ENCODE measurements around the gene MEF2A.
A peak's percentile ranks its signal among the peaks of the same experiment; 100 is the strongest.

Gene MEF2A

DNA sequence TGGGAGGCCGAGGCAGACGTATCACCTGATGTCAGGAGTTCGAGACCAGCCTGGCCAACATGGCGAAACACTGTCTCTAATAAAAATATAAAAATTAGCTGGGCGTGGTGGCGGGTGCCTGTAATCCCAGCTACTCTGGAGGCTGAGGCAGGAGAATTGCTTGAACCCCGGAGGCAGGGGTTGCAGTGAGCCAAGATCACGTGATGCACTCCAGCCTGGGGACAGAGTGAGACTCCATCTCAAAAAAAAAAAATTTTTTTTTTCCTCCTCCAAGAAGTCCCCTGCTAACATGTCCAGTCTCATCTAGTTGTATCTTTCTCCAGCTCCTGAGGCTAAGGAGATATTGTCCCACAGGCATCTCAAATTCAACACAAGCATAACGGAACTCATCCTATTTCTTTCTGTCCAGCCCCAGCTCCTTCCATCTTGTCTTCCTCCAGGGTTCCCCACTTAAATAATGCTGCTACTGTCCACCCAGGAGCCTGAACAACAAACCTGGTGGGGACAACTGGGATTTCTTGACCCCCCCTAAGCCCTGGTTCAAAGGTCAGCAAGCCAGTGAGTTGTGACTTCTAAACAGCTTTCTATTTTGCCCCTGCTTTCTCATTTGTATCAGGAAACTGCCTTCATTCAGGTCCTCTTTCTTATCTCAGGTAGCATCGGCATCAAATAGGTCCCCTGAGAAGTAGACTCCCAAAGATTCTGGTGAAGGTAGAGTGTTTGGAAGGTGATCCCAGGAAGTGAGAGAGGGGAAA is 4.1 kb upstream of the MEF2A start:
- intact Hi-C loops (cut with DNase I): loop anchor here (5.0 to 10.0 kb wide), 3 partner anchors 84 to 783 kb away; partner anchors contain the start of genes ADAMTS17 and LYSMD4
- DNase-seq: no peak

DNA sequence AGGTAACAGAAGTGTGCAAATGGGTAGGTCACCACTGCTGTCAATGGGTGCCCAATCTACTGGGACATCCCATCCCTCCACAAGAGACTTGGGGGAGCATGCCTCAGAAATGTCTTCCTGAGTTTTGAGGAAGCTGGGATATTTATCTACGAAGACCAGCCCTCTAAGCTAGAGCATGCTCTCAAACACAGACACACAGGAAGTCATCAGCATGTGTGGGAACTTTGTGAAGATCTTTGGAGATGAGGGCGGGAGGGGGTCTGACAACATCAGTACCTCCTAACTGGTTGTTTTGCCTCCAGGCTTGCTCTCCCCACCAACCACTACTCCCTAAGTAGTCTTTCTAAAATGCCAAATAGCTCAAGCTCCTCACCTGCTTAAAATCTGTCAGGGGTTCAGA is 3.5 kb upstream of the MEF2A start:
- intact Hi-C loops (cut with DNase I): loop anchor here (5.0 to 10.0 kb wide), 3 partner anchors 85 to 783 kb away; partner anchors contain the start of genes ADAMTS17 and LYSMD4
- DNase-seq: no peak

DNA sequence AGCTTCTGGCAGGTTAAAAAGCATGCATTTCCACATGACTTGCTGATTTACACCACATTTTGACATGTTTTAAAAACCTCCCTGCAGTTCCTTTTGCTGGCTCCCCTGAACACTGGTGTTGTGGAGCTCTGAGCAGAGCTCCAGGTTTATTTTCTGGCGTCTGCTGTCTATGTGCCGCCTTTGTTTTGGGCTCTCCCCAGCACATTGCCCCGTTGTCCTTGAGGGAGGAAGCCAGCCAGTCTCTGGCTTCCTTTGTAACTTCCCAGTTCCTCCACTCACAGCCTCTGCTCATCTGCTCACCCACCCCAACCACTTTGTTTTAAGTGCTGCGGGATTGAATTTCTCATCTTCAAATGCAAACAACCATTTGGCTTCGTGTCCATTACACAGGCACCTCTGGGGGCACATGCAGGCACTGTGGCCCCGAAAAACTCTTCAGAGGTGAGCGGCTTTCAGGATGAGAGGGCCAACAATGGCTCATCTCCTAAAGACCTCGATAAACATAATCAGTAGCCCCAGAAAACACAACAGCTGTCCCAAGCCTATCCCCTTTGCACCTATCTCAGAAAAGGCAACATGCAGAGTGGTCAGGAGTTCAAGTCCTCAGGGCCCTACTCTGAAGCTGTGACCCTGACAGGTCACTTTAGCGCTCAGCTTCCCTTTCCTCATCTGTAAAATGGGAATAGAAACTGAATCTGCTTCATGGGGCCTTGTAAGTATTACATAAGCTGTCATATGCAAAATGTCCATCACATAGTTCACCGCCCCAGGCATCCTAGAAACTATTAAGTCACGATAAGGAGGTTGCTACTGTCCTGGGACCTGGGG is 1.3 kb upstream of the MEF2A start:
- intact Hi-C loops (cut with DNase I): loop anchor here (5.0 to 10.0 kb wide), 3 partner anchors 87 to 780 kb away; partner anchors contain the start of genes ADAMTS17 and LYSMD4
- DNase-seq: peak in 32 of 42 donors; percentile 15 to 65 (median 38)

DNA sequence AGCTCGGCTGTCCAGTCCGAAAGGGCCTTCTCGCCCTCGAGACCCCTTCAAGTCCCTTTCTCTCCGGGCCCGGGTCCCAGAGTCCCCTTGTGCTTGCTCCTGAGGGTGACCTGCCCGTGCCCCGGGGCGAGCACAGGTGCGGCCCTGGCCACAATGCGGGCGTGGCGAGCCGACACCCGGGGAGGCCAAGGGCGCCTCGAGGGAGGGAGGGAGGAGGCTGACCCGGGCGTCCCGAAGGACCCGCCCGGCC is 810 bp upstream of the MEF2A start:
- intact Hi-C loops (cut with DNase I): loop anchor here (10.0 kb wide), 2 partner anchors 170 to 780 kb away; partner anchors contain the start of genes ADAMTS17 and LYSMD4
- no peak for DNase-seq

- peak in 26 of 42 donors; percentile 6 to 57 (median 26) for DNase-seq
- intact Hi-C loops (cut with DNase I): loop anchor here (10.0 kb wide), 2 partner anchors 168 to 778 kb away; partner anchors contain the start of genes ADAMTS17 and LYSMD4
Observed at GRCh38 chr15:99566157-99566897, 543 bp downstream of the MEF2A start.

- DNase-seq: no peak
- intact Hi-C loops (cut with DNase I): loop anchor here (10.0 kb wide), 2 partner anchors 166 to 776 kb away; partner anchors contain the start of genes ADAMTS17 and LYSMD4
Observed at GRCh38 chr15:99568625-99569352, 3.0 kb downstream of the MEF2A start.

GRCh38 chr15:99571299-99571698 is 5.5 kb downstream of the MEF2A start:
- no peak for DNase-seq
- intact Hi-C loops (cut with DNase I): no loop called here

DNA sequence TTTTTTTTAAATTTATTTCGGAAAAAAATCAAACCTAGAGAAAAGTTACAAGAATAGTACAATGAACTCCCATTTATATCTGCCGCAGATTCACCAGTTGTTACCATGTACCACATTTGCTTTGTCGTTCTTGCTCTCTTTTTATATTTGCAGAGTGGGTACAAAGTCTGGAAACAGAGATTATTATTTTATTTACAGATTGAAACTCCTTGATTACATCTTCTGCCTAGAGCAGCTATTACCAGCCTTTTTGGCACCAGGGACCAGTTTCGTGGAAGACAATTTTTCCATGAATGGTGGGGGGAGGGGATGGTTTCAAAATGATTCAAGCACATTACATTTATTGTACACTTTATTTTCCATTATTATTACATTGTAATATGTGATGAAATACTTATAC is 8.3 kb downstream of the MEF2A start:
- intact Hi-C loops (cut with DNase I): no loop called here
- no peak for DNase-seq

DNA sequence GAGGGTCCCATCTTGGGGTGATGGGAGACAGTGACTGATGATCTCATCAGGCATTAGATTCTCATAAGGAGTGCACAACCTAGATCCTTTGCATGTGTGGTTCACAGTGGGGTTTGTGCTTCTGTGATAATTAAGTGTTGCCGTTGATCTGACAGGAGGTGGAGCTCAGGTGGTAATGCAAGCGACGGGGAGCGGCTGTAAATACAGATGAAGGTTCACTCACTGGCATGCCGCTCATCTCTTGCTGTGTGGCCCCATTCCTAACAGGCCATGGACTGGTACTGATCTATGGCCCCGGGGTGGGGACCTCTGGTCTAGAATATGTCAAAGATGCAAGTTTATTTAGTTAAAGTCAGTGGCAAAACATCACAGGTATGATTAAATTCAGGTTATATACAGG is 8.7 kb downstream of the MEF2A start:
- intact Hi-C loops (cut with DNase I): no loop called here
- no peak for DNase-seq

GRCh38 chr15:99578809-99579208 is 13.0 kb downstream of the MEF2A start:
- no peak for DNase-seq
- intact Hi-C loops (cut with DNase I): no loop called here

DNA sequence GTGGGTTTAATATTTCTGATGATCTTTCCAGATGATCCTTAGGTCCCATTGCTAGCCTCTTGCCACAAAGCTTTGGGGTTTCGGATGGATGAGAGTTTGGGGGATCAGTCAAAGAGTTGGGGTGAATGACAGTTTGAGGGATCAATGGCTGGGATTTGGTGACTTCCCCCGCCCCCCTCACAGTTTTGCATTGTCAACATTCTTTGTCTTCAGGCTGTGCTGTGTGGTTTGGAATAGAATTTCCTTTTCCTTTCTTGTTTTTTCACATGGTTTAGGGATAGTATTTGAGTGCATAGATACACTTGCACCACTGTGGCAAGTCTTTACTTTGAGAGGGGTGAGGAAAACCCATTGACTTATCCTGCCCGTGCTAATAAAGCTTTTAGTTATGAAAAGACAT is 14.3 kb downstream of the MEF2A start:
- intact Hi-C loops (cut with DNase I): no loop called here

DNA sequence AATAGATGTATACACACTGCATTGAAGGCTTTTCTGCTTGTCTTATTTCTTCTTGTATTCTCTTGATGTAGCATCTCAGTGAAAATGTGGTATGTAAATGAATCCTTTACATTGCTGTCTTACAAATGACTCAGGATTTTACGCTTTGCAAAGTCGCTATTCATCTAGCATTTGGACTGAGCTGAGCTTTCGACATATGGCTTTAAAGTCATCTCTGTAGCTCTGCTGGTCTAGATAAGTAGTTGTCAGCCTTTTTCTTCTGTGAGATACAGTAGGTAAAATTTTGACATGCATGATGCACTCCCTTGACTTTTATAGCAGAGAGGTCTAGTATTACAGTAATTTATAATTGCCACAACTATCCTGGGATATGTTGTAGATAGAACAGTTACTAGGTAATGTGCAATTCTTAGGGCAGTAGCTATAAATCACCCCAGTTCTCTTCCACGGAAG is 16.8 kb downstream of the MEF2A start:
- no peak for DNase-seq

More for the DNA sequence above, 14.3 kb downstream of the MEF2A start:
- no peak for DNase-seq

DNA sequence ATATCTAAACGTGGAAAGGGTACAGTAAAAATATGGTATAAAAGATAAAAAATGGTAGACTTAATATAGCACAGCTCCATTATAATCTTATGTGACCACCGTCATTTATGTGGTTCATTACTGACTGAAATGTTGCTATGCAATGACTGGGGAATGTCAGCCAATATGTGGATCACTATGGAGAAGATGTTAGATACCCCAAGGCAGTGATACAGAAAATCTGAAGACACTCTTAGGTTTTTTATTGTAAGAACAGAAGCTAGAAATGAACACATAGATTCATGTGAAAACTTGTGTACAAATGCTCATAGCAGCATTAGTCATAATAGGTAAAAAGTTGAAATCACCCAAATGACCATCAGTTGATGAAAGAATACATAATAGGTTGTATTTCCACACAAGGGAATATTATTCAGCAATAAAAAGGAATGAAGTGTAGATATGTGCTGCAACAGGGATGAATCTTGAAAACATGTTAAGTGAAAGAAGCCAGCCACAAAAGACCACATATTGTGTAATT is 18.4 kb downstream of the MEF2A start:
- no peak for DNase-seq
- intact Hi-C loops (cut with DNase I): no loop called here

More for the DNA sequence above, 16.8 kb downstream of the MEF2A start:
- intact Hi-C loops (cut with DNase I): no loop called here

- intact Hi-C loops (cut with DNase I): no loop called here
- no peak for DNase-seq
Observed at GRCh38 chr15:99586121-99586520, 20.3 kb downstream of the MEF2A start.

DNA sequence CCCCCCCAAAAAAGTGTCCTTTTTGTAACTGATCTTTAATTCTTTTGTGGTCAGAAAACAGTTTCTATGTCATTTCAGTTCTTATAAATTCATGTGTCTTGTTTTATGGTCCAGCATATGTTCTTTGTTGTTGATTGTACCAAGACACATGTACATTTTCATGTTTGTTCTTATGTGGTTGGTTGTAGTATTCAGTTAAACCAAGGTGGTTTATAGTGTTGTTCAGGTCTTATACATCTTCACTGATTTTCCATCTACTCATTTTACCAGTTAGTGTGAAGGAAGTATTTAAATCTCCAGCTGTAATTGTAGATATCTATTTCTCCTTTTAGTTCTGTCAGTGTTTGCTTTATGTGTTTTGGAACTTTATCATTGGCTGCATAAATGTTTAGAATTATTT is 24.0 kb downstream of the MEF2A start:
- DNase-seq: no peak
- intact Hi-C loops (cut with DNase I): no loop called here

- intact Hi-C loops (cut with DNase I): no loop called here
Observed at GRCh38 chr15:99590913-99591646, 25.3 kb downstream of the MEF2A start.

GRCh38 chr15:99592145-99592791 is 26.5 kb downstream of the MEF2A start:
- intact Hi-C loops (cut with DNase I): no loop called here
- peak in 1 of 42 donors; percentile 22 for DNase-seq

More at GRCh38 chr15:99590913-99591646, 25.3 kb downstream of the MEF2A start:
- no peak for DNase-seq

Data from head of caudate nucleus (tissue), 42 donors.